ENCODE data around the gene ATP6V0A1.
"Not testable (repeated sequence)": the region's sequence is repeated elsewhere in the genome, so short reads cannot be mapped to it uniquely, and the experiment has no call there.

The ATP6V0A1 gene

GRCh38 chr17:42547001-42547461 lies 88.4 kb downstream of the ATP6V0A1 start:
- TF ChIP-seq CTCF (IDR thresholded peaks at IDR 0.05; ENCODE audit: low read depth, low read length) = no peak
- no peak for DNase-seq (ENCODE audit: extremely low read depth, low read depth)

- TF ChIP-seq CTCF (IDR thresholded peaks at IDR 0.05; ENCODE audit: low read depth, low read length) = no peak
- DNase-seq (ENCODE audit: extremely low read depth, low read depth) = no peak
These were observed 89.0 kb downstream of the ATP6V0A1 start for GRCh38 chr17:42547698-42548069.

- DNase-seq (ENCODE audit: extremely low read depth, low read depth) = no peak
- TF ChIP-seq CTCF (IDR thresholded peaks at IDR 0.05; ENCODE audit: low read depth, low read length) = peak; percentile 3
These were observed 89.6 kb downstream of the ATP6V0A1 start for GRCh38 chr17:42548070-42548837.

GRCh38 chr17:42548993-42549755 lies 90.5 kb downstream of the ATP6V0A1 start:
- TF ChIP-seq CTCF (IDR thresholded peaks at IDR 0.05; ENCODE audit: low read depth, low read length) = no peak
- DNase-seq (ENCODE audit: extremely low read depth, low read depth) = no peak

- not testable (repeated sequence) for DNase-seq (ENCODE audit: extremely low read depth, low read depth)
These were observed 94.1 kb downstream of the ATP6V0A1 start, which contains the start of gene HSD17B1 for GRCh38 chr17:42552736-42553135. TSS of gene HSD17B1 (plus strand) at chr17:42552923. CDS start at chr17:42552934, 11 bp downstream.

GRCh38 chr17:42553161-42553818 lies 94.6 kb downstream of the ATP6V0A1 start:
- no peak for DNase-seq (ENCODE audit: extremely low read depth, low read depth)
- TF ChIP-seq CTCF (IDR thresholded peaks at IDR 0.05; ENCODE audit: low read depth, low read length) = no peak

- DNase-seq (ENCODE audit: extremely low read depth, low read depth) = no peak
- TF ChIP-seq CTCF (IDR thresholded peaks at IDR 0.05; ENCODE audit: low read depth, low read length) = no peak
These were observed 95.2 kb downstream of the ATP6V0A1 start for GRCh38 chr17:42553866-42554249.
